Inferior parietal cortex (tissue), 1 donor: ENCODE measurements around the gene TXNL4A.
"Not testable (repeated sequence)": the region's sequence is repeated elsewhere in the genome, so short reads cannot be mapped to it uniquely, and the experiment has no call there.

Experiments used
- DNase-seq: peaks from one replicate; pipeline ENCODE4 v3.0.0-alpha.2; 2016; ENCODE audit errors: extremely low spot score

Gene TXNL4A

GRCh38 chr18:79964330-79965118 lies 23.8 kb downstream of the TXNL4A start, which contains the start of gene HSBP1L1:
HSBP1L1 (plus strand) TSS chr18:79964643; CDS start chr18:79964736, 93 bp downstream.
- DNase-seq: no peak

- DNase-seq: no peak
Observed at GRCh38 chr18:79963658-79964329, 24.6 kb downstream of the TXNL4A start.

- DNase-seq: no peak
Observed at GRCh38 chr18:79962835-79963657, 25.3 kb downstream of the TXNL4A start.

- DNase-seq: no peak
Observed at GRCh38 chr18:79962311-79962710, 26.1 kb downstream of the TXNL4A start.

GRCh38 chr18:79961527-79962291 lies 26.7 kb downstream of the TXNL4A start:
- no peak for DNase-seq

GRCh38 chr18:79960921-79961526 lies 27.3 kb downstream of the TXNL4A start:
- DNase-seq: no peak

GRCh38 chr18:79960161-79960801 lies 28.1 kb downstream of the TXNL4A start:
- not testable (repeated sequence) for DNase-seq

GRCh38 chr18:79958981-79959380 lies 29.4 kb downstream of the TXNL4A start:
- DNase-seq: no peak

- no peak for DNase-seq
Observed at GRCh38 chr18:79956276-79956675, 32.1 kb downstream of the TXNL4A start.

GRCh38 chr18:79955302-79956075 lies 32.9 kb downstream of the TXNL4A start:
- no peak for DNase-seq

GRCh38 chr18:79954791-79955190 lies 33.6 kb downstream of the TXNL4A start:
- DNase-seq: no peak

GRCh38 chr18:79953971-79954651 lies 34.3 kb downstream of the TXNL4A start:
- DNase-seq: no peak

GRCh38 chr18:79952996-79953559 lies 35.3 kb downstream of the TXNL4A start:
- no peak for DNase-seq

- DNase-seq: no peak
Observed at GRCh38 chr18:79952456-79952995, 35.8 kb downstream of the TXNL4A start.

GRCh38 chr18:79951545-79952455 lies 36.6 kb downstream of the TXNL4A start, which contains the start of gene SLC66A2:
SLC66A2 (minus strand) TSS chr18:79951653; CDS start chr18:79950926, 727 bp downstream.
- DNase-seq: peak; percentile 86

GRCh38 chr18:79950515-79951341 lies 37.6 kb downstream of the TXNL4A start:
- DNase-seq: no peak
